ENCODE results near the gene OR2A42.
"Not testable (repeated sequence)": the region's sequence is repeated elsewhere in the genome, so short reads cannot be mapped to it uniquely, and the experiment has no call there.

OR2A42 gene

DNA sequence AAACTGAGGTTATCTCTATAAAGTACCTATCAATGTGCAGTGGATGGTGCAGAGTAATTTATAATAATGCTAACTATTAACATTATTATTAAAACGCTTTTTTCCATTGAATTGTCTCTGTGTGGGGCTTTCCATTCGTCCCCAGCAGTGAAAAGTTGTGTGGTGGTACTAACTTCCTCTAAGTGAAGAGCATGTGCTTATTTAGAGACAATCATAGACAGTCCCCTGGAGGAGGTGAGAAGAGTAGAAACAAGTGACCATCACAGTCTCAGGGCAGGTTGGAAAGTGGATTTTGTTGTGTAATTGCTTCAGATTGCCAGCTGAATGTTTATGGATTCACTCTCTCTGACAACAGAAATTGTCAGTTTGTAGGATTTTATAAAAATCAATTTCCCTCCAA, 8.4 kb downstream of the OR2A42 start:
- DNase-seq (ENCODE audit: extremely low read depth, low read depth) = not testable (repeated sequence)

DNA sequence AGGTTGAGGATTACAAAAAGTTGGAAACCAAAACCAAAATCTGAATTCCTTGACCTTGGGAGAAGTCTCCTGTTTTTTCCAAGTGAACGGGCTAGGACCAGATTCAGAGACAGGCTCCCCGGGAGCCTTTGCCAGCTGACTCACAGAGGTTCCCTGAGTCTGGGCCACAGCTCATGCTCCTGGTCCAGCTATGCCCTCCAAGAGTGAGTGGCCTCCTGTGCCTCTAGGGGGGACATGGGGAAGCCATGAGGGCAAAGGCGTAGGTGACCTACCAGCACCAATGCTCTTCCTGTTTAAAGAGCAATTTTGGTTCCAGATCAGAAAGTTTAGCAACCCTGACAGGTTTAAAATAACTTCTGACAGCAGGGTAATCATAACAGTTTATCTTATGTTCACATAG, 10.6 kb downstream of the OR2A42 start:
- DNase-seq (ENCODE audit: extremely low read depth, low read depth) = not testable (repeated sequence)

DNA sequence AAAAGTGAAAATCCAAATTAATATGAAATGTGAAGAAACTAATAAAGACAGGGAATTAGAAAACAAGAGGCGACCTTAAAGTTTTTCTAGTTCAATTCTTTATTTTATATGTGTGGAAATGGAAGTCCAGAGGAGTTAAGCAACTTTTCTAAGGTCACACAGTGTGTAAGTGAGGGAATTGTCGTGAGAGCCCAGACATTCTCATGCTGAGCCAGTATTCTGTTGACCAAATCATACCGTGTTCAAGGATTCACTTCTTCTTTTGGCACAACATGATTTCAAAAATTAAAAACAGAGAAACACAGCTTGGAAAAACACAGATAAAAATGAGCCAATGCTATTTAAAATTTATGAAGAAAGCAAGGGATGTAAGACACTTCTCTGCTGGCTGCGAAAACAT, 12.5 kb downstream of the OR2A42 start:
- DNase-seq (ENCODE audit: extremely low read depth, low read depth) = not testable (repeated sequence)

DNA sequence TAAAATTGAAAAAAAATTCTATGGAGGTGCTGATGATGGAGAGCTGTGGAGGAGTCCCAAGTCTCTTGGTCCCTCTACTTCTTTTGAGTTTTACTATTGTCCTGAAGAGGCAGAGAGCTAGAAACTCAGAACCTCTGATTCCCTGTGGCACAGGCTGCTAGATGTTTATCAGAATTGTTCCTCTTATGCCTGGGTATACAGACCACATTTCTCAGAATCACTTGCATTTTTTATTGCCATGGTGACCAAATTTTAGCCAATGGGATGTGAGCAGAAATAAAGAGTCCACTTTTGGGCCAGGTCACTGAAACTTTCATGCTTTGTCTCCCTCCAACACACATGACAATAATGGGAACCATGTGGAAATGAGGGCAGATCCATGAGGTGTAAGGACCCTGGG, 15.7 kb downstream of the OR2A42 start:
- DNase-seq (ENCODE audit: extremely low read depth, low read depth) = not testable (repeated sequence)

DNA sequence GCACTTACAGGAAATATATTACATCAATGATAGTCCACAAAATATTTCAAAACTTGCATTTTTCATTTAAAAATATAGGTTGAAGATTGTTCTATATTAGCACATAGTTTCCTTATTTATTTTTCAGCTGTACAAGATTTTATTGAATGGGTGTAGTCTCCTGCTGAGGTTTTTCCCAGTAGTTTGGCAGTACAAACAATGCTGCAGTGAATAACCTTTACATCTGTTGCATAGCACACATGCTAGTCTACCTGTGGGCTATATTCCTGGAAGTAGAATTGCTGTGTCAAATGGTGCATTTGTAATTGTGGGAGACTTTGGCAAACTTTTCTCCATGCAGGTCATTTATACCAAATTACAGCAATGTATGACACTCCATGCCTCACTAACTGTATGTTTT, 18.9 kb downstream of the OR2A42 start:
- not testable (repeated sequence) for DNase-seq (ENCODE audit: extremely low read depth, low read depth)

DNA sequence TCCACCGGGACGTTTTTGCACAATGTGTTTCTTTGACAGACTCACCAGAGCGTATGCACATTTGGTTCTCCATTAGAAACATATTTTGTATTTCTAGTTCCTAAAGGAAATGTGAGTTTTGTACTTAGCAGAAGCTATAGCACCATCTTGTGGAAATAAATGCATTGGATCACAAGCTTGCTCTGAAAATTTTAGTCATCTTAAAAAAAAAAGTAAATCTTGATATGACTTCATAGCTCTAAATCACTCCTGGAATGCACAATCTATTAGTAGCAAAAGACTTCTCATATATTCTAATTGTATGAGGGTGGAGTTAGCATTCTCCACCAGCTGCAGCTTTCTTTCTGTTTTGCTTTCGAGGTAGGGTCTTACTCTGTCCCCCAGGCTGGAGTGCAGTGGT, 20.3 kb downstream of the OR2A42 start:
- DNase-seq (ENCODE audit: extremely low read depth, low read depth) = not testable (repeated sequence)

DNA sequence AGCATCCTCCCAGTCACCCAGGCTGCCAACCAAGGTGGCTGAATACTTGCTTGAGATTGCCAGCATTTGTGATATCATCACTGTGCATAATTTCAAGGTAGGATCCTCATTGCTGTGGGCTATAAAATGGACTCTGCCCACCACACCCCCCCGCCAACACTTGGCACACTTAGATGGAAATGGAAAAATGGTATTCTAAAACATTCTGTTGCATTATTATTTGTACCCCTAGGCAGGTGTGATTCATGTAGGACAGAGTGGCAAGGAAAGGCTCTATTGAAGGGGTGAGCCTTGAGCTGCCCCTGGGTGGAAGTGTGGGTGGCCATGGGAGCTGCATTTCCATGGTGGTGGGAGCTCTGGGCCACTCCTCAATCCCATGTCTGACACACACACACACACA, 20.8 kb downstream of the OR2A42 start:
- DNase-seq (ENCODE audit: extremely low read depth, low read depth) = not testable (repeated sequence)

DNA sequence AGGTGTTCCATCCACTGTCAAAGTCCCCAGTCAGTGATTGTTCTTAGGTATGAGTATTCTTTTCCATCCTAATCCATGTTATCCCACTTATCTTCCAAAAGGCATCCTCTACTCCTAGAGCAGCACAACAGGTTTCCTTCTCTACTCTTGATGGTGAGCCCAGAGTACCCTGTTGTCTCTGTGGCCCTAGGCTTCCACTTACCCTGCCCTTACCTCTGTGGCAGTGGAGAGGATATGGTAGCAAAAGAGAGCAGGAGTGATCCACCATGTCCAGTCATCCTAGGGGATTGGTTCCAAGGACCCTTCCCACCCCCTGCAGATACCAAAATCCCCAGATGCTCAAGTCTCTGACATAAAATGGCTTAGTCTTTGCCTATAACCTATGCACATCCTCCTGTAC, 22.2 kb downstream of the OR2A42 start:
- DNase-seq (ENCODE audit: extremely low read depth, low read depth) = not testable (repeated sequence)

DNA sequence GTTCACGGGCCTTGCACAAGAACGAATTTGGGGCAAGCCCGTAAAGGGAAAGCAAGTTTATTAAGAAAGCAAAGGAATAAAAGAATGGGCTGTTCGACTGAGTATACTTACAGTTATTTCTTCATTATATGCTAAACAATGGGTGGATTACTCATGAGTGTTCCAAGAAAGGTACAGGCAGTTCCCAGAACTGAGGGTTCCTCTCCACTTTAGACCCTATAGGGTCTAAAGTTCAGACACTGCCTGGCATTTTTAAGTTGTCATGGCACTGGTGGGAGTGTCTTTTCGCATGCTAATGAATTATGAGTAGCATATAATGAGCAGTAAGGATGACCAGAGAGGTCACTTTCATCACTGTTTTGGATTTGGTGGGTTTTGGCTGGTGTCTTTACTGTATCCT, 34.1 kb downstream of the OR2A42 start:
- not testable (repeated sequence) for DNase-seq (ENCODE audit: extremely low read depth, low read depth)

DNA sequence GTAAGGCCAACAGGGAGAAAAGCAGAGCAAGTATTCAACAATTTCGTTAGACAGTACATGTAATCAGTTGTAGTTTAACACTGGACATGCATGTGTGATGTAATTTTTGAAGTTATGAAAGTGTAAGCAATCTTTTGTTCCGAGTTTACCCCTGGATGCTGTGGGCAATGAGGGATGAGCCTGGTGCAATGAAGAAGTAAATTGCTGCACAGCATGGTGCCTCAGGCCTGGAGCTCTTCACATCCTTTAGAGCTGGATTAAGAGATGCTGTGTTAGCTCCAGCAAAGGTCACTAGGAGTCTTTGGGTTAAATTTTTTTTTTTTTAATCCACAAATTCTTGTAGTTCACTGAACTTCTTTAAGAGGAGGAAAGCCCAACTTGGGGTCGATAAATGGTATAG, 36.3 kb downstream of the OR2A42 start:
- not testable (repeated sequence) for DNase-seq (ENCODE audit: extremely low read depth, low read depth)

DNA sequence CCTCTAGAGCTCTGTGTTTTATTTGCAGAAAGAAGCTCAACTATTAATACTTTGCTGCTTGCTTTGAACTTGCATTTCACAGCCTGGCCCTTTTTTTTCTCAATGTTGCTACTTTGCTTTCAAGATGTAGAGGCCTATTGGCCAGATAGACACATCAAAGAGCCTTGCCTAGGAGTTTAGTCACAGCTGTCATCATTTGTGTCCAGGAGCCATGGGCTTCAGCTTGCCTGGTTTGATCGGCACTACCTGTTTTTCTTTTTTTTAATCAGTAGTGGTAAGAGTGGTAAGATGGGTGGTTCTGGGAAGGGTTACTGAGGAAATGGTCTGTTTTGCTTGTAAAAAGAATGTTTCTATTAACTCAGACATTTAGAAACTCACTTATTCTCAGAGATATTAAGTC, 37.4 kb downstream of the OR2A42 start:
- not testable (repeated sequence) for DNase-seq (ENCODE audit: extremely low read depth, low read depth)

DNA sequence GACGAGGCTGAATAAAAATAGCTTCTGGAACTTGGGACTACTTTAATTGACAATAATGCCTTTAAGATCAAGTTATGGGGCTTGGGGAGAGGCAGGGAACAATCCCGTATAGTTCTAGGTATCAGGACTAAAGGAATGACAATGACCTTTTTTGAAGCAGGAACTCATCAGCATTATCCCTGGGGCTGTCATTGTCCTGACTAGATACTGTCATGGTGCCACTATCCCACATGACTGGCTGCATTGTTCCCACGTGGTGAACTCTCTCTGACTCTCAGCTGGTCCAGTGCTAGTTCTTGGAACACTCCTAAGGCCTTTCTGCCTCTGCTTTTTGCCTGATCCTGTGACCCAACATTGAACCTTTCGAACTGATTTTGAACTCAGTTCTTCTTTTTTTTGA, 40.5 kb downstream of the OR2A42 start:
- DNase-seq (ENCODE audit: extremely low read depth, low read depth) = not testable (repeated sequence)

DNA sequence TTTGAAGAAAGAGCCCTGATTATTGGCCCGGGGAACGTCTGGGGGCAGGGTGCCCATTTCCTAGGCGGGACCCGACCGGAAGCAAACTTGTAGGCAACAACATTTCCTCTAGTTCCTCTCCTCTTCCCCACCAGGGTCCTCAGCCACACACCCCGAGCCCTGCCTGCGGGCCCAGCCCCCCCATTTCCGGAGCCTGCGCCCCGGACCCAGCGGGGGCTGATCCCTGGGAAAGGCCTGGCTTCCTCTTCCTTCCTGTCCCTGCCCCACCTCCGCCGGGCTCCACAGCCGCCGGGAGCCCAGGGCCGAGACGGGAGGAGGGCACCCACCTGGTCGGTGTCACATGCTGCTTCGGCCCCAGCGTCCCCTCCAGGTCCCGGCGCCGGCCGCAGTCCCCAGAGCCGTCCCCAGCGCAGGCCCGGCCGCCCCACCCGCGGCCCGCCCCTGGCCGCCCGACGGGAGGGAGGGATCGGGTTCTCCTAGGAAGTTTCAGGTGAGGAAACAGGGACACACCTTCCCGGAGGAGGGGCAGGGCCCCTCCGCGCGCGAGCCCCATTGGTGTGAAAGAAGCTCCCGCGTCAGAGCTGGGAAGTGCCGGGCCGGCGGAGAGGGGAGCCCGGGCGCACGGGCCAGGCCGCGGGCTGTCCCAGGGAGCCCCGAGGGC, 44.1 kb downstream of the OR2A42 start, which contains the start of gene ARHGEF35:
ARHGEF35 (minus strand) TSS at position 622 of the 661 bp plus-strand sequence. CDS start 7,450 bp downstream, outside the sequence.
- not testable (repeated sequence) for DNase-seq (ENCODE audit: extremely low read depth, low read depth)

DNA sequence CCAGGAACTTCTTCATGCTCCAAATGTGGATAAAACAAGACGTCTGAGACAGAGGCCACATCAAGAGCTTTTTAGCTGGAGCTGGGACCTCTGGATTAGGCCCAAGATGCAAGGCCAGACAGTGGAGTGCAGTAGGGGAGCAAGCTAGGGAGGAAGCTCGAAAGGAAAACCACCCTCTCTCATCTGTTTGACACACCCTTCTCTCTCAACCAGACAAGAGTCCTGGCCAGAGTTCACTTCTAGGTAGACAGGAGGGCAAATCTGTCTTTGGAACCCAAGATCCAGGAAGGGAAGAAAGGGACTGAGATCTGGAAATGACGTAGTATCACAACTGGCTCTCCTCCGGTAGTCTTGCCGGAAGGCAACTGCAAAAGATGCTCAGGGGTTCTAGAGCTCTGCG, 45.0 kb downstream of the OR2A42 start:
- not testable (repeated sequence) for DNase-seq (ENCODE audit: extremely low read depth, low read depth)

DNA sequence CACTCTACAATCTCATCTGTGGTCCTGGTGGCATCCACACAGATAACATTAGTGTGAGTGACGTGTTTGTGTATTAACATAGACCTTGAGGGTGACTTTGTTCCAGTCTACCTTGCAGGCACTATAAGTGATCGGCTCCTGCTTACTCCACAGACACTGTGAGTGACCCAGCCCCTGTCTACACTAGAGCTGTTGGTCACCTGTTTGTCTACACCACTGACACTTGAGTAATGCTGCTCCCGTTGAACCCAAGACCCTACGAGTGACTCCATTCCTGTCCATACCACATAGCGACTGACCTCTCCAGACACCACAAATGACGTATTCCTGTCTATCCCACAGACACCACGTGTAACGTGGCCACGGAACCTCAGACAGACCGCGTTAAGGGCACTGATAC, 45.6 kb downstream of the OR2A42 start:
- not testable (repeated sequence) for DNase-seq (ENCODE audit: extremely low read depth, low read depth)

DNA sequence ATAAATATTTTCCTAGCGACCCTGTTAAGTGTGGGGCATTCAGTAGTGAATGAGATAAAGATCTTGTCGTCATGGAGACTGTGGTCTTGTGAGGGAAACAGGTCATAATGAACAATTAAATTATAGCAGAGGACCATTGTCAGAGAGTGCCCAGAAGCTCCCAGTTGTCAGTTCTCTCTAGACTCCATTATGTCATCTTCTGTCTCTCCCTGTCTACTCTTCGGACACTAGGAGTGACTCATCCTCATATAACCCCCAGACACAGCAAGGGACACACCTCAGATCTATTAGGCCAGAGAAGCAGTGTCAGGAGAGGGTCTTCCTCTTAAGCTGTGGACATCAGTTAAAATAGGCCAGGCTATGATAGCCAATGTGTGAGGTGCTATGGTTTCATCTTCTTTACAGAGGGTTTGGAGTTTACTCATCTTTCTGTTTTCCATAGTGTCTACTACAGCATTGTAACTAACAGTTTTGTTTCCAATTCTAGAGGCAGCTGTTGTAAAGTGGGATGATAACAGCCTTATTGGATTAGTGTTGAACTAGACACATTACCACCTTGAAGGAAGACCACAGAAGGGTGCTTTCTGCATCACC, 50.7 kb downstream of the OR2A42 start:
- not testable (repeated sequence) for DNase-seq (ENCODE audit: extremely low read depth, low read depth)

DNA sequence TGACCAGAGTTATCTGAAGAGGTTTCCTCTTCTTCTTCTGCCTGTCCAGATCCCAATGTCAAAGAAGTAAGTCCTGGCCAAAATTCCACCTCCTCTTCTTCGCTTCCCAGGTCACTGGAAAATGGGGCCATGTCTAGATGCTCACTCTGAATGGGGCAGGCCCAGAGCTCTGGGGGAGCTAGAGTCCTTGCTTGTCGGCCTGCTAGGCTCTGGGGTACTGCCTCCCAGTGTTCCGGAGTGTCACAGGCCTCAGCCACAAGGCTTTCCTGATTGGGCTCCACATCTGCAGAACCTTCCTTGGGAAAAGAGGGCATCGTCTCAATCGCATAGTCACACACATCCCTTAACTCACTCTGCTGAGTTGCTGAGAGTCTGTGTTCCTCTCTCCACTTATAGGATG, 51.6 kb downstream of the OR2A42 start:
- not testable (repeated sequence) for DNase-seq (ENCODE audit: extremely low read depth, low read depth)

DNA sequence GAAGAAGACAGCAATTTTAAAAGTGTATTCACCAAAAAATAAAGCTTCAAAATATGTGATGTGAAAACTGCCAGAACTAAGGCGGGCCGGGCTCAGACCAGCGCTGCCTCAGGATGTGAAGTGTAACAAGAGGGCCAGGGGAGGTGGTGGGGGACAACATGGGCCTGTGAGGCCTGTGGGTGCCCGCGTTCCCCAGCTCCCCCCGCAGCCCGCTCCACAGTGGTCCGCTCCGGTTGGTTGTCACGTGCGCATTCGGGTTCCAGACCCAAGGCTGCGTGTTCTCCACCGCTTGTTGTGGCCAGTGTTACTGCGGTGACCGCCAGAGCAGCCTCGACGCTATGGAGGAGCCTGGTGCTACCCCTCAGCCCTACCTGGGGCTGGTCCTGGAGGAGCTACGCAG, 56.2 kb downstream of the OR2A42 start, which contains the start of gene CTAGE4:
CTAGE4 (plus strand) TSS at position 301 of the 400 bp plus-strand sequence; CDS start at position 339, 38 bp downstream.
- not testable (repeated sequence) for DNase-seq (ENCODE audit: extremely low read depth, low read depth)

DNA sequence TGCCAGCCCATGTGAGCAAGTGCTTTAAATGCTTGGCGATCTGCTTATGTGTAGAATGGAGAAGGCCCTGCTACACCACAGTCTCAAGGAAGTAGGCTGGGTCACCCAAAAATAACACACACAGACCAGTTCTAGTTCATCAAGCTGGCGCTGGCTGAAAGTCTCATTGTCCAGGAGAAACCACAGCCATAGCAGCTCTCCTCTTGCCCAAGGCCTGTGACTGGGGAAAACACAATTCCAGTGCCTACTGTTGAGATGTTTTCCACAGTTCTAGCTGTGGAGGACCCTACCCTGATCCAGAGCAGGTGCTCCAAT, 60.3 kb downstream of the OR2A42 start:
- not testable (repeated sequence) for DNase-seq (ENCODE audit: extremely low read depth, low read depth)
